Stimulated activated CD4-positive, alpha-beta T cell treated with anti-CD3 and anti-CD28 coated beads, Interleukin-4, amount 100 ng/mL, for 4 hours (primary cell): ENCODE data around the gene TMEM208.

ENCODE experiments used
- DNase-seq, 2 experiments: peaks; one replicate each; pipeline ENCODE4 v3.0.0-alpha.2; 2020

Gene TMEM208

GRCh38 chr16:67226804-67227566 is at the start of gene TMEM208:
TSS of gene TMEM208 (plus strand) at chr16:67227130. CDS start at chr16:67227219, 89 bp downstream.
- DNase-seq, result peak; percentile 96 to 97

- peak in 1 of 2 experiments; percentile 36 for DNase-seq
Observed at GRCh38 chr16:67177743-67178699, 48.9 kb upstream of the TMEM208 start.

DNA sequence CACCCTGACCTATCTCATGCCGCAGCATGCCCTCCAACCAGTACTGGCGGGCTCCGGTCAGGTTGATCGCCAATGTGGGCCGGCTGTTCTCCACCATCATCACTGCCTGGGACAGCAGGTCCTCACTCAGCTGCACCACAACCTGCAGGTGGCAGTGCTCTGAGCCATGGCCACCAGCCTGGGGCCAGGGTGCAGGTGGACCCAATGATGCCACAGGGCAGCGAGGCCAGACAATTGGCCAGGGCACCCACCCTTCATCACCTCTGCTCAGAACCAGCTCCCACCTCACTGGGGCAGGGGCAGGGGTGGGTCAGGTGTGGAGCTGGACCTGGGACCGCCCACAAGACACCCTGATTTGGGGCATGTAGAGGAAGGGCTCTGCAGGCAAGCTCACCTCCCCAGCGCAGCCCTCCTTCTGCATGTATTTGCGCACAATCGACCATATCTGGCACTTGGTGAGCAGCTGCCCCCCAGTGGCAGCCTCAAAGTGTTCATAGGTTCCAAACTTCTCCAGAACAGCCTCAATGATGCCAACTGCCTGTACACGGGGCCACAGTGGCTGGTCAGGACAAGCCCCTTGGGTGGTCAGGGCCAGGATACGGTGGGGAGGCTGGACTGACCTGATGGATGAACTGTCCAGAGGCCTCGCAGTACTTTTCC is 47.4 kb upstream of the TMEM208 start:
- no peak for DNase-seq

- no peak for DNase-seq
Observed at GRCh38 chr16:67180166-67180565, 46.8 kb upstream of the TMEM208 start.

DNA sequence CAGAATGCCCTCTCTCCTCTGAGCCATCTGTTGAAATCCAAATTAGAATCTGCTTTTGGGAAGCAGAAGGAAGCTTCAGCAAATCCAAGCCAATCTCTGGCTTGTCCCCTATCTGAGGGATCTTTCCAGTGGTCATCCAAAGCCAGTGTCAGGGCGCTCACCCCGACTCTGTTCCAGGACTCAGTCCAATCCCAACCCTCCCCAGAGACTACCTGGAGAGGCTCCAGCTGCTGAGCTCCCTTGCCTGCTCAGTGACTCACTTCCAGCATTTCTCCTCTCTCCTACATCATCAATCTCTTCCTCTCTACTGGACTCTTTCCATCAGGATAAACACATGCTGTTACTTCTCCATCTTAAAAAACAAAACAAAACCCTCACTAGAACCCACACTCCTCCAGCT is 45.6 kb upstream of the TMEM208 start:
- DNase-seq, result no peak

GRCh38 chr16:67182288-67182687 is 44.6 kb upstream of the TMEM208 start:
- no peak for DNase-seq

- DNase-seq, result no peak
Observed at GRCh38 chr16:67183284-67183626, 43.7 kb upstream of the TMEM208 start.

DNA sequence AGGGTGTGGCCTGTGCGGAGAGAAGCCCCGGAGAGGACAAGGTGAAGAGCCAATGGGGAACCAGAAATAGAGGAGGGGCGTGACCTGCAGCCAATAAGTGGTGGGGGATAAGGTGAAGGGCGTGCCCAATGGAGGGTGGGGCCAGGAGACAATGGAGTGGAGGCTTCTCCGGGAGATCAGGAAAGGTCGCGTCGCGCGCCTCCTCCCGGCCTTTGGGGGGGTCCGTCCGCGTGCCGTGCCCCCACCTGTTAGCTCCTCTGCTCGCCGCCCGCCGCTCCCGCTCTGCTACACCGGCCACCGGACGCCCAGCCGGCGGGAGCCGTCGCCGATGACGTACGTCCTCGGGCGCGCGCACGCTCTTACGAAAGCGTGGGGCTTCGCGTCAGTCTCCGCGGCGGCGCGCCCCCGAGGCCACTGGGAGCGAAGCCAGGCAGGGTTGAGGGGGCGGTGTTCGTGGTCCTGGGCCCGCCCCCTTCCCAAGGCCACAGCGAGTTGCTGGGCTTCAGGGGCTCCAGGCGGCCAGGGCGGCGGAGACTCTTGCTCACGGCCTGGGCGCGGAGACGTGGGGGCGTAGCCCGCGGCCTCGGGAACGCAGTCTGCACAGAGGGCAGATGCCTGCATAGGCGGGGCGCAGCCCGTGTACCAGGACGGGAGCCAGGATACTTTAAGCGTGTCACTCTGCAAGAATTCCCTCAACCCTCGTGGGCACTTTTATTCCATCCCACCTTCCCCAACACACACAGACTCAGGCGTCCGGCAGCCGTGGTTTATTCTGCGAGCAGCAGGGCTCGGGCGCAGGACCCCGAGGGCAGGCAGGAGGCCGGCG is 43.1 kb upstream of the TMEM208 start, which contains the start of gene MATCAP1:
MATCAP1 (minus strand) TSS at position 337 of the 826 bp plus-strand sequence. CDS start 3,353 bp downstream, outside the sequence.
- DNase-seq, result peak; percentile 89 to 94

DNA sequence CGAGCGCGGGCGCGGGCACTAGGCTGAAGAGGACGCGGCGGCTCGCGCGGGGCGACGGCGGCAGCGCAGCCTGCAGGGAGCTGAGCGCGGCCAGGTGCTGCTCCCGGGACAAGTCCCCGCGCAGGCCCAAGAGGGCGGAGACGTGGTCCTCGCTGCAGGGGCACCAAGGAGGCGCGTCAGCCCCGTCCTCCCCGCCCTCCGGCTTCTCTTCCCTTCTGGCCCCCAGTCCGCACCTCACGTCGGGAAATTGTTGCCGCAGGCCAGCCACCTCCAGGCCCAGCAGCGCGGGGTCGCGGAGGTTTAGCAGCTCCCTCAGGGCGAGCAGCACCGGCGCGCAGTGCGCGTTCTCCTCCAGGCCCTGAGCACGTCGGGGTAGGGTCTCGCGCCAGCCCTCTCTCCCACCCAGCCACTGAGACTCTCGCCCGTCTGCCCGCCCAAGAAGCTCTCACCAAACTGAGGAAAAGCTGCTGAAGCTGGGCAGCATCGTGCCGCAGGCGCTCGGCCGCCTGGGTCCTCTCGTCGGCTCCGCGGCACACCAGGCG is 42.4 kb upstream of the TMEM208 start:
- DNase-seq, result peak in 1 of 2 experiments; percentile 46

GRCh38 chr16:67184995-67185650 is 41.8 kb upstream of the TMEM208 start:
- peak; percentile 68 to 84 for DNase-seq

GRCh38 chr16:67185651-67186134 is 41.2 kb upstream of the TMEM208 start:
- DNase-seq, result no peak

- DNase-seq, result no peak
Observed at GRCh38 chr16:67186550-67186950, 40.4 kb upstream of the TMEM208 start.

DNA sequence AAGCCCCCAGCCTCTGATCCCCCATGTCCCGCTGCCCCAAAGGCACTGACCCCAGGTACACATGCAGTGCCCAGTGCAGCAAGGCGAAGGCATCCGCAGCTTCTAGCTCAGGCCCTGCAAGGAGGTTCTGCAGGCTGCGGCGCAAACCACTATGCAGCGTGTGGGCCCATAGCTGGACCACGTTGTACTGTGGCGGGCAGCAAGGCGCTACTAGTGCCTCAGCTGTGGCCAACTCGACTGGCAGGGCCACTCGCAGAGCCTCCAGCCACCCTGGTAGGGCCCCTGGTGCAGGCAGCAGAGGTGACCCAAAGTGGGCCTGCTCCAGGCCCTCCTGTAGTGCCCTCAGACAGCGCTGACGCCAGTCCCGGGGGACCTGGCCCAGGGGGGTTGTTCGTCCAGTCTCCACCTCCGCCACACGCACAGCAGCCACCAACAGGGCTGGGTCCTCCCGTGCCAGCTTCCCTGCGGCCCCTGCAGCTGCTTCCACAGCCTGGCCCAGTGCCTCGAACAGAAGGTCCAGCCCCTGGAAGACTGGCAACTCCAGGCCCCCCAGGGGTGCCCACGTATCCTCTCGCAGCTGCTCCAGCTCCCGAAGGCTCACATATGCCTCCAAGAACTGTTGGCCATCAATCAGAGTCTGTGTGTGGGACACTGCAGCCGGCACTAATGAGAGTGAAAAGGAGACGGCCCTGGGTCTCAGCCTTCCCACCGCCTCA is 39.6 kb upstream of the TMEM208 start:
- no peak for DNase-seq

GRCh38 chr16:67188323-67188722 is 38.6 kb upstream of the TMEM208 start:
- no peak for DNase-seq

DNA sequence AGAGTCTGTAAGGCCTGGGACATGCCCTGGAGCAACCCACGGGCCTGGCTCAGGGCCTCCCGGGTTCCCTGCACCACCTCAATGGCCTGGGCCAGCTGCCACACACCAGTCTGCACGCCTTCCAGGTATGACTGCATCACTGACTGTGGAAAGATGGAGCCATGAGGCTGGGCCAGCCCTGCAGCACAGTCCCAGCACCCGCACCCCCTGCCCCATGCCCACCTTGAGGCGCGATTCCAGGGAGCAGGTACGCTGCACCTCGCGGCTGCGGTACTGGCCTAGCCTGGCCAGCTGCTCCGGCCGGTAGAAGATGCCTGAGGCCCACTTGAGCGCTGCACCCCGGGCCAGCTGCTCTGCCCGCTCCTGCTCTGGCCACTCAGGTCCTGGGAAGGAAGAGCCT is 38.1 kb upstream of the TMEM208 start:
- no peak for DNase-seq

GRCh38 chr16:67190041-67190440 is 36.9 kb upstream of the TMEM208 start, which contains the start of gene EXOC3L1:
TSS of gene EXOC3L1 (minus strand) at chr16:67190136. CDS start at chr16:67189676, 460 bp downstream.
- no peak for DNase-seq

DNA sequence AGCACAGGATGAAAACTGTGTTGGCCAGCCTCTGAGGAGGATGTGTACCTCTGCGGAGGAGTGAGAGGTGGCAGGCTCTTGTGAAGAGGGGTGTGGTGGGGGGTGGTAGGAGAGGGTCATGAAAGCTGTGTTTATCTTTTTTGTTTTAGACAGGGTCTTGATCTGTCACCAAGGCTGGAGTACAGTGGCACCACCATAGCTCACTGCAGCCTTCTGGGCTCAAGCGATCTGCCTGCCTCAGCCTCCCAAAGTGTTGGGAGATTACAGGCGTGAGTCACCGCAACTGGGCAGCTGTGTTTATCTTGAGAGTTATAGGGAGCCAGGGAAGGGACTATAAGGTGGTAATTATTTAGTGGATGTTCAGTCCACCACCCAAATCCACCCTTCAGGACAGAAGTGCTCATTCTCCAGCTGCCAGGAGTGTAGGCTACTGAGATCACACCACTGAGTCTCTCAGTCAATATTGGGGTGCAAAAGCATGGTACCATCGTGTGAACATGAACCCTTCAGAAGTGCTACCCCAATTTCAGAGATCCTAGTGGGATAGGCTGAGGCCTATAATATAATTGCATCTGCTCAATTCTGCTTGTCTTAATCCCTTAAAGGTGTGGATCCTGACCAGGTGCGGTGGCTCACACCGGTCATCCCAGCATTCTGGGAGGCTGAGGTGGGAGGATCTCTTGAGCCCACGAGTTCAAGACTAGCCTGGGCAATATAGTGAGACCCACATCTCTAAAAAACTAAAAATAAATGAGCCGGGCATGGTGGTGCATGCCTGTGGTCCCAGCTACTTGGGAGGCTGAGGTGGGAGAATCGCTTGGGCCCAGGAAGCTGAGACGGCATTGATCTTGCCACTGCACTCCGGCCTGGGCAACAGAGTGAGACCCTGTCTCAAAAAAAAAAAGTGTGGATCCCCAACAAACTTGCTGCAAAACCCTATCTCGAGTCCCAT is 36.2 kb upstream of the TMEM208 start:
- no peak for DNase-seq

DNA sequence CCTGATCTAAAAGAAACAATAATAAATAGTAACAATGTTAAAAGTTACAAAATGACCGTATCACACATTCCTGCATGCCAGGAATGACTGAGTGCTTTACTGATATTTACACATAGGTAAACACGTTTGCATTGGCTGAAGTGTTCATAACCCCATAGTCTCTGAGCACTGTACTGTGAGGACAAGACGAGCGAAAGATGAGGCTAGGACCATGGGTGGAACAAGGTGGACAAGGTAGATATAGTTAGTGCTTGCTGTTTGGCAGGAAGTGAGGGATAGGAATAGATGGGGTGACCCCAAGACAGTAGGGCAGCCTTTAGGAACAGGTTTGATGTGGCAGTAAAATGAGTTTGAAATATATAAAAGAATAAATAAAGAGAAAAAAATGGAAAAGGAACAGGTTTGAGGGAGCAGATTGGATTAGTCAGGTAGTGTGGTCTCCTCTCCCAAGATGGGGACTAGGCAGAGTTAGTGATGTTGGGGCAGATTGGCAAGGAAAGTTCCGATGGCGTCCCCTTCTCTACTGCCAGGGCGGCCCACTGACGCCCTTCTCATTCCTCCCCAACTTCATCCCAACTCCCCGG is 35.4 kb upstream of the TMEM208 start:
- DNase-seq, result no peak
